H1 (cell line): Measurements from ENCODE around the gene CTBP2. TPM values are rescaled to one million over a fixed set of nuclear protein-coding genes. Genes with fewer than 3 reads are reported as not detected.

Source experiments
- CTCF ChIA-PET: fragments of 300-600 bp; sonication (Branson Sonifier 250); formaldehyde crosslinking; loops from one replicate; lab custom pipeline; 2021; ENCODE audit not compliant: partially characterized antibody; lab: Charles Lee
- POLR2A ChIA-PET: fragments of 300-600 bp; sonication (Branson Sonifier 250); formaldehyde crosslinking; loops from one replicate; lab custom pipeline; 2021; ENCODE audit warnings: inconsistent platforms; ENCODE audit not compliant: partially characterized antibody; lab: Charles Lee
- DNase-seq, 2 experiments: peaks; one replicate each; pipeline versions ENCODE4 v3.0.0 to v3.0.0-alpha.2; 2010 to 2022; ENCODE audit warnings: low spot score in 2 of 2, low read depth in 1 of 2, mixed read lengths in 1 of 2
- FAIRE-seq: peaks from 2 replicates; lab custom pipeline; 2011; peaks lifted over from hg19 to GRCh38; lab: Jason Lieb, UNC
- H2AFZ ChIP-seq: 2 replicates; pipeline ENCODE4 v1.8.1; 2012; ENCODE audit warnings: low read length, inconsistent platforms
- H2AK5ac ChIP-seq: 2 replicates; pipeline ENCODE4 v1.6.1; 2013; ENCODE audit warnings: low read depth, low read length
- H2BK120ac ChIP-seq: replicated peaks from 2 replicates; pipeline ENCODE3; 2013; ENCODE audit warnings: low read depth, low read length, inconsistent platforms
- H2BK12ac ChIP-seq: 2 replicates; pipeline ENCODE4 v1.6.1; 2013; ENCODE audit warnings: low read depth, low read length
- H2BK15ac ChIP-seq: 2 replicates; pipeline ENCODE4 v1.6.1; 2013; ENCODE audit warnings: low read length
- H2BK20ac ChIP-seq: 2 replicates; pipeline ENCODE4 v1.6.1; 2013; ENCODE audit warnings: low read length
- H2BK5ac ChIP-seq: 2 replicates; pipeline ENCODE4 v1.6.1; 2013; ENCODE audit warnings: low read depth, low read length
- H3K14ac ChIP-seq: 2 replicates; pipeline ENCODE4 v1.6.1; 2013; ENCODE audit warnings: inconsistent platforms; ENCODE audit not compliant: insufficient read length
- H3K18ac ChIP-seq: 2 replicates; pipeline ENCODE4 v1.6.1; 2013; ENCODE audit warnings: low read length; ENCODE audit errors: extremely low read depth
- H3K23ac ChIP-seq: 2 replicates; pipeline ENCODE4 v1.6.1; 2013; ENCODE audit warnings: inconsistent platforms; ENCODE audit not compliant: insufficient read length
- H3K23me2 ChIP-seq: 2 replicates; pipeline ENCODE4 v1.6.1; 2013; ENCODE audit warnings: low read depth, low read length
- H3K27ac ChIP-seq: 2 replicates; pipeline ENCODE4 v1.6.1; 2011; ENCODE audit warnings: low read depth, low read length, inconsistent platforms
- H3K27me3 ChIP-seq, 4 experiments: replicated peaks in 1 of 4; 1 replicate in 1 of 4; 2 replicates in 3 of 4; pipeline versions ENCODE4 v1.6.1 to v1.8.1; 2011 to 2013; ENCODE audit warnings: low read length in 3 of 4, mild to moderate bottlenecking in 3 of 4, inconsistent platforms in 2 of 4, mixed read lengths in 2 of 4, moderate library complexity in 1 of 4; ENCODE audit not compliant: control insufficient read depth in 3 of 4, insufficient read depth in 3 of 4; ENCODE audit errors: extremely low read depth in 1 of 4
- H3K36me3 ChIP-seq, 4 experiments: 2 replicates each; pipeline versions ENCODE4 v1.6.1 to v1.8.1; 2011 to 2013; ENCODE audit warnings: mild to moderate bottlenecking in 4 of 4, low read length in 3 of 4, moderate library complexity in 2 of 4, control low read depth in 1 of 4, inconsistent platforms in 1 of 4; ENCODE audit not compliant: insufficient read depth in 4 of 4, control insufficient read depth in 2 of 4
- H3K4ac ChIP-seq: replicated peaks from 2 replicates; pipeline ENCODE3; 2013; ENCODE audit warnings: low read length, low read depth, mixed read lengths, inconsistent platforms; ENCODE audit not compliant: insufficient read length
- H3K4me1 ChIP-seq, 4 experiments: replicated peaks in 1 of 4; 1 replicate in 1 of 4; 2 replicates in 3 of 4; pipeline versions ENCODE4 v1.6.1 to v1.8.1; 2011 to 2013; ENCODE audit warnings: low read length in 3 of 4, inconsistent platforms in 2 of 4, mixed read lengths in 1 of 4; ENCODE audit not compliant: insufficient read depth in 4 of 4, control insufficient read depth in 3 of 4
- H3K4me2 ChIP-seq, 2 experiments: 2 replicates each; pipeline versions ENCODE4 v1.6.1 to v1.8.1; 2011 to 2013; ENCODE audit warnings: low read depth in 2 of 2, low read length in 2 of 2, control low read depth in 1 of 2, inconsistent platforms in 1 of 2, mild to moderate bottlenecking in 1 of 2; ENCODE audit not compliant: insufficient read depth in 1 of 2
- H3K4me3 ChIP-seq, 4 experiments: fragments of 200-600, 300-600 bp in 1 of 4; sonication (generic), shearing (Covaris generic), sonication (Bioruptor Twin) in 1 of 4; 2 replicates each; pipeline versions ENCODE4 v1.5.1 to v1.8.1; 2011 to 2016; ENCODE audit warnings: low read length in 4 of 4, low read depth in 3 of 4, control low read depth in 2 of 4, inconsistent platforms in 2 of 4, mild to moderate bottlenecking in 2 of 4, mixed read lengths in 1 of 4, moderate library complexity in 1 of 4; ENCODE audit not compliant: insufficient read depth in 2 of 4; ENCODE audit errors: extremely low read depth in 1 of 4
- H3K56ac ChIP-seq: replicated peaks from 2 replicates; pipeline ENCODE3; 2013; ENCODE audit warnings: low read depth, mild to moderate bottlenecking, mixed read lengths, low read length, inconsistent platforms; ENCODE audit not compliant: insufficient read length
- H3K79me1 ChIP-seq: 2 replicates; pipeline ENCODE4 v1.6.1; 2013; ENCODE audit warnings: low read depth, low read length, control low read depth
- H3K79me2 ChIP-seq, 2 experiments: 2 replicates each; pipeline versions ENCODE4 v1.6.1 to v1.8.1; 2012 to 2013; ENCODE audit warnings: low read length in 2 of 2, mild to moderate bottlenecking in 2 of 2, inconsistent platforms in 1 of 2; ENCODE audit not compliant: insufficient read depth in 2 of 2, control insufficient read depth in 1 of 2
- H3K9ac ChIP-seq, 4 experiments: replicated peaks in 1 of 4; 1 replicate in 1 of 4; 2 replicates in 3 of 4; pipeline versions ENCODE4 v1.6.1 to v1.8.1; 2011 to 2013; ENCODE audit warnings: low read depth in 3 of 4, low read length in 3 of 4, control low read depth in 2 of 4, mild to moderate bottlenecking in 2 of 4, moderate library complexity in 2 of 4, inconsistent platforms in 1 of 4; ENCODE audit errors: extremely low read depth in 1 of 4
- H3K9me3 ChIP-seq, 2 experiments: 2 replicates each; pipeline versions ENCODE4 v1.6.1 to v1.8.1; 2012 to 2013; ENCODE audit warnings: mild to moderate bottlenecking in 2 of 2, moderate library complexity in 2 of 2, control low read depth in 1 of 2, inconsistent platforms in 1 of 2, low read depth in 1 of 2, low read length in 1 of 2, mixed read lengths in 1 of 2; ENCODE audit not compliant: insufficient read depth in 2 of 2
- H4K20me1 ChIP-seq, 2 experiments: replicated peaks in 1 of 2; 2 replicates each; pipeline versions ENCODE3 to v1.8.1; 2011 to 2013; ENCODE audit warnings: inconsistent platforms in 2 of 2, low read length in 2 of 2, mild to moderate bottlenecking in 1 of 2; ENCODE audit not compliant: insufficient read depth in 2 of 2, control insufficient read depth in 1 of 2
- H4K5ac ChIP-seq: 2 replicates; pipeline ENCODE4 v1.6.1; 2013; ENCODE audit warnings: low read length, low read depth, mixed read lengths, inconsistent platforms; ENCODE audit not compliant: insufficient read length
- H4K8ac ChIP-seq: 2 replicates; pipeline ENCODE4 v1.8.0; 2013; ENCODE audit warnings: mild to moderate bottlenecking, moderate library complexity, low read length, inconsistent platforms; ENCODE audit not compliant: insufficient read depth; ENCODE audit errors: extremely low read depth
- H4K91ac ChIP-seq: replicated peaks from 2 replicates; pipeline ENCODE3; 2013; ENCODE audit warnings: low read length, mixed read lengths, inconsistent platforms; ENCODE audit not compliant: insufficient read length
- ATF2 ChIP-seq: IDR thresholded peaks from 2 replicates; pipeline ENCODE4 v1.6.1; 2012; ENCODE audit warnings: low read length, inconsistent platforms
- CTCF ChIP-seq, 3 experiments: IDR thresholded peaks; 1 replicate in 2 of 3; 2 replicates in 1 of 3; pipeline versions ENCODE4 v1.5.1 to v1.6.1; 2011; ENCODE audit warnings: low read length in 3 of 3, mild to moderate bottlenecking in 3 of 3, inconsistent platforms in 2 of 3, low read depth in 1 of 3, moderate library complexity in 1 of 3; ENCODE audit not compliant: insufficient read depth in 1 of 3; ENCODE audit errors: control extremely low read depth in 1 of 3
- WGBS, 2 experiments: shearing (Covaris generic) in 1 of 2; methylation state at CpG; one replicate each; pipeline versions ENCODE4 v1.1.6 to v1.1.7; 2013 to 2015; ENCODE audit warnings: low lambda C conversion rate in 2 of 2, mixed read lengths in 2 of 2, inconsistent platforms in 1 of 2, low coverage in 1 of 2, missing lambda C conversion rate in 1 of 2; ENCODE audit not compliant: insufficient replicate concordance in 2 of 2, insufficient coverage in 1 of 2, insufficient read length in 1 of 2; ENCODE audit errors: extremely low coverage in 1 of 2, missing lambda C conversion rate in 1 of 2; 5-methylcytosine and 5-hydroxymethylcytosine counted together
- polyA plus RNA-seq, 7 experiments: library from polyadenylated mRNA; depleted of rRNA in 3 of 7; stranded (reverse) in 5 of 7; unstranded in 2 of 7; fragments of >200 nt in 5 of 7; fragments of 200-250 nt in 2 of 7; gene quantifications; 1 replicate in 5 of 7; 2 replicates in 1 of 7; 4 replicates in 1 of 7; pipeline versions ENCODE4 v1.2.1 to v1.2.3, GENCODE V29; 2011 to 2013; ENCODE audit warnings: missing spikeins in 2 of 7, mixed read lengths in 2 of 7
- total RNA-seq: library from RNA; stranded (reverse); fragmentation: NEBNext Ultra II Directional; extraction: Animal tissue kit (Norgen Biotek cat#: 25700); gene quantifications from 2 replicates; pipeline ENCODE4 v1.2.1, GENCODE V29; 2021

CTBP2 gene
- total and polyA plus RNA-seq, 2 of the 8 experiments (the other 6 are each of a cell fraction or from before 2014, with no cell fraction given): 208 to 221 TPM

GRCh38 chr10:124983321-124983720, 177.0 kb downstream of the CTBP2 start:
- WGBS, 2 experiments: 87% methylated on average over 6 of the region's 6 CpGs; no CpG with 5 or more reads in 1 of the 2 experiments
- H4K20me1 ChIP-seq: peaks cover 5 to 8% of the 10 kb centered on the region in 2 experiments
- no peak overlapping the region for H3K4me3 ChIP-seq
- no peak overlapping the region for H3K18ac ChIP-seq
- no peak overlapping the region for H2AFZ ChIP-seq
- no peaks in the 10 kb centered on the region for H3K27me3 ChIP-seq
- no peak overlapping the region for H3K27ac ChIP-seq
- peaks cover 4 to 60% (median 22%) of the 10 kb centered on the region in 4 experiments for H3K36me3 ChIP-seq
- no peak overlapping the region for H3K9ac ChIP-seq
- no peaks in the 10 kb centered on the region for H3K9me3 ChIP-seq
- no peak overlapping the region for H4K8ac ChIP-seq
- DNase-seq: no peak
- H2AK5ac ChIP-seq: no peak overlapping the region
- no peak overlapping the region for H3K4ac ChIP-seq
- H2BK120ac ChIP-seq: no peak overlapping the region
- no peak overlapping the region for H3K14ac ChIP-seq
- H3K4me1 ChIP-seq: no peaks in the 10 kb centered on the region
- 0 out of 2 replicates have a peak, but pooled peaks have one; percentile 63 for TF ChIP-seq ATF2
- TF ChIP-seq CTCF (IDR thresholded peaks at IDR 0.05; ENCODE audit: control extremely low read depth in 1 of 3, insufficient read depth in 1 of 3, low read depth in 1 of 3, low read length in 3 of 3): no peak
- H3K4me2 ChIP-seq: no peak overlapping the region
- no peak overlapping the region for H3K23ac ChIP-seq
- H2BK20ac ChIP-seq: no peak overlapping the region
- peak; percentile 45 for FAIRE-seq
- H3K79me1 ChIP-seq: no peaks in the 10 kb centered on the region
- CTCF ChIA-PET: interaction anchor here (0.6 to 3.4 kb wide), 2 partner anchors 9 to 651 kb away, joined by 3 to 12 read pairs; no protein-coding TSS in a partner anchor
- POLR2A ChIA-PET: interaction anchor here (1.2 to 1.4 kb wide), 2 partner anchors 9 to 53 kb away, joined by 3 to 4 read pairs; no protein-coding TSS in a partner anchor
- no peak overlapping the region for H4K5ac ChIP-seq
- H3K56ac ChIP-seq: no peak overlapping the region
- H3K23me2 ChIP-seq: no peaks in the 10 kb centered on the region
- no peak overlapping the region for H2BK15ac ChIP-seq
- H2BK12ac ChIP-seq: no peak overlapping the region
- H3K79me2 ChIP-seq: peaks cover 0 to 17% of the 10 kb centered on the region in 2 experiments; a peak in 2 of 4 replicates
- no peak overlapping the region for H4K91ac ChIP-seq
- no peak overlapping the region for H2BK5ac ChIP-seq
